ENCODE data around the gene CORIN. TPM values are rescaled to one million over a fixed set of nuclear protein-coding genes. Genes with fewer than 3 reads are reported as not detected.

Gene CORIN
- total and polyA plus RNA-seq, 2 donors (not counting 3 experiments of a cell fraction or from before 2014, with no cell fraction given) = 0.07 to 0.40 TPM

DNA sequence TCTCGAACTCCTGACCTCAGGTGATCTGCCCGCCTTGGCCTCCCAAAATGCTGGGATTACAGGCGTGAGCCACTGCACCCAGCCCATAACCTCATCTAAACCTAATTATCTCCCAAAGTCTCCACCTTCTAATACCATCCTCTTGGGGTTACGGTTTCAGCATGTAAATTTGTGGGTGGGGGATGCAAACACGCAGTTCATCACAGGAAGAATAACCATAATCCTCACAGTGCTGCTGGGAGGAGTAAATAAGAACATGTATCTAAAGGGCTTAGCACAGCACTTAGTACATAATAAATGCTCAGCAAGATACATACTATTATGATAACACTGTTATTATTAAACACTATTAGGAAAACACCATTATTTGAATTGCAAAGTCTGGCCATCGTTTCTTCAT lies 116.4 kb downstream of the CORIN start:
- CTCF ChIA-PET = no interaction called here
- no peaks in the 10 kb centered on the region for H3K4me1 ChIP-seq (ENCODE audit: control insufficient read depth, extremely low read depth, insufficient read depth, low read length)
- dilution Hi-C loops (cut with MboI; ENCODE audit: extremely low pct_ligation_motif_present, low sequenced_read_pairs) (no loop called here), intact Hi-C loops (cut with micrococcal nuclease) (no loop called here)
- no peak overlapping the region for H2AFZ ChIP-seq (ENCODE audit: low read depth, low read length)
- no peaks in the 10 kb centered on the region for H3K9me1 ChIP-seq (replicated peaks; ENCODE audit: control insufficient read depth, extremely low read depth, insufficient read depth, low read length)
- no peak overlapping the region for H3K27ac ChIP-seq (ENCODE audit: insufficient read depth, low read depth, low read length)
- no peaks in the 10 kb centered on the region for H4K20me1 ChIP-seq (replicated peaks; ENCODE audit: control insufficient read depth, extremely low read depth, insufficient read depth, low read length)
- H3K27me3 ChIP-seq (ENCODE audit: control insufficient read depth in 2 of 2, insufficient read depth in 2 of 2, low read length in 2 of 2) = peaks cover 10 to 14% of the 10 kb centered on the region in 2 experiments
- POLR2A ChIA-PET = no interaction called here
- H3K4me2 ChIP-seq (ENCODE audit: insufficient read depth, low read length) = no peak overlapping the region
- no peak for DNase-seq (ENCODE audit: low read depth, low spot score)
- BruUV-seq (replicated peaks) = no TSS peak
- H3K9ac ChIP-seq (replicated peaks; ENCODE audit: extremely low read depth, insufficient read depth, low read length) = no peak overlapping the region
- FAIRE-seq = no peak
- no peak overlapping the region for H3K4me3 ChIP-seq (replicated peaks in 1 of 3; ENCODE audit: insufficient read depth in 1 of 3, low read depth in 1 of 3, low read length in 3 of 3)
- no peaks in the 10 kb centered on the region for H3K36me3 ChIP-seq (ENCODE audit: control insufficient read depth in 2 of 2, extremely low read depth in 1 of 2, insufficient read depth in 2 of 2, low read length in 2 of 2)
- no peaks in the 10 kb centered on the region for H3K79me2 ChIP-seq (ENCODE audit: control insufficient read depth, insufficient read depth, low read length)
- TF ChIP-seq, protein P1, sequence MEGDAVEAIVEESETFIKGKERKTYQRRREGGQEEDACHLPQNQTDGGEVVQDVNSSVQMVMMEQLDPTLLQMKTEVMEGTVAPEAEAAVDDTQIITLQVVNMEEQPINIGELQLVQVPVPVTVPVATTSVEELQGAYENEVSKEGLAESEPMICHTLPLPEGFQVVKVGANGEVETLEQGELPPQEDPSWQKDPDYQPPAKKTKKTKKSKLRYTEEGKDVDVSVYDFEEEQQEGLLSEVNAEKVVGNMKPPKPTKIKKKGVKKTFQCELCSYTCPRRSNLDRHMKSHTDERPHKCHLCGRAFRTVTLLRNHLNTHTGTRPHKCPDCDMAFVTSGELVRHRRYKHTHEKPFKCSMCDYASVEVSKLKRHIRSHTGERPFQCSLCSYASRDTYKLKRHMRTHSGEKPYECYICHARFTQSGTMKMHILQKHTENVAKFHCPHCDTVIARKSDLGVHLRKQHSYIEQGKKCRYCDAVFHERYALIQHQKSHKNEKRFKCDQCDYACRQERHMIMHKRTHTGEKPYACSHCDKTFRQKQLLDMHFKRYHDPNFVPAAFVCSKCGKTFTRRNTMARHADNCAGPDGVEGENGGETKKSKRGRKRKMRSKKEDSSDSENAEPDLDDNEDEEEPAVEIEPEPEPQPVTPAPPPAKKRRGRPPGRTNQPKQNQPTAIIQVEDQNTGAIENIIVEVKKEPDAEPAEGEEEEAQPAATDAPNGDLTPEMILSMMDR (IDR thresholded peaks at IDR 0.05; ENCODE audit: extremely low read depth in 1 of 2, insufficient read depth in 1 of 2, low read depth in 1 of 2, low read length in 2 of 2) = no peak
- no peak for TF ChIP-seq POLR2A (IDR thresholded peaks at IDR 0.05; ENCODE audit: low read depth, low read length)
- no peak for TF ChIP-seq EZH2 (IDR thresholded peaks at IDR 0.05; ENCODE audit: borderline replicate concordance, low read depth, low read length, severe bottlenecking)
- no peak for TF ChIP-seq JUN (IDR thresholded peaks at IDR 0.05; ENCODE audit: borderline replicate concordance, insufficient read depth, insufficient read length, low read depth)
- TF ChIP-seq POLR2AphosphoS5 (IDR thresholded peaks at IDR 0.05; ENCODE audit: insufficient read depth, low read depth, low read length) = no peak
- TF ChIP-seq GATA2 (IDR thresholded peaks at IDR 0.05; ENCODE audit: insufficient read depth, insufficient read length, low read depth, low read length) = no peak
- no peak for TF ChIP-seq FOS (IDR thresholded peaks at IDR 0.05; ENCODE audit: borderline replicate concordance, insufficient read depth, low read length)
- no peaks in the 10 kb centered on the region for H3K9me3 ChIP-seq (replicated peaks; ENCODE audit: control insufficient read depth, insufficient read depth, low read length)
